CD8-positive, alpha-beta memory T cell (primary cell): ENCODE measurements around the gene ST6GALNAC2. TPM values are rescaled to one million over a fixed set of nuclear protein-coding genes. Genes with fewer than 3 reads are reported as not detected.

Source experiments
- CTCF ChIA-PET: fragments of 350-600 bp; sonication (Branson Sonifier 250); formaldehyde crosslinking; loops from one replicate; lab custom pipeline; 2021; ENCODE audit warnings: antibody characterized with exemption; lab: Charles Lee
- POLR2A ChIA-PET: fragments of 350-600 bp; sonication (Branson Sonifier 250); formaldehyde crosslinking; loops from one replicate; lab custom pipeline; 2021; ENCODE audit warnings: antibody characterized with exemption; lab: Charles Lee
- DNase-seq, 5 donors: peaks; one replicate each; pipeline versions ENCODE4 v3.0.0 to v3.0.0-alpha.2; 2020 to 2022; ENCODE audit warnings: mixed read lengths in 1 of 5
- H3K27ac ChIP-seq: one replicate; pipeline ENCODE4 v1.7.0; 2013; ENCODE audit warnings: low read depth, mild to moderate bottlenecking, low read length, moderate library complexity
- H3K27me3 ChIP-seq: 2 replicates; pipeline ENCODE4 v1.7.0; 2013; ENCODE audit warnings: low read length, mild to moderate bottlenecking; ENCODE audit not compliant: insufficient read depth, poor library complexity, severe bottlenecking
- H3K36me3 ChIP-seq: 2 replicates; pipeline ENCODE4 v1.7.0; 2013; ENCODE audit warnings: mild to moderate bottlenecking, low read length, moderate library complexity; ENCODE audit not compliant: insufficient read depth
- H3K4me1 ChIP-seq: 2 replicates; pipeline ENCODE4 v1.7.0; 2013; ENCODE audit warnings: mild to moderate bottlenecking, low read length, moderate library complexity; ENCODE audit not compliant: insufficient read depth
- H3K4me3 ChIP-seq: 2 replicates; pipeline ENCODE4 v1.7.0; 2013; ENCODE audit warnings: mild to moderate bottlenecking, low read length
- H3K9me3 ChIP-seq: 2 replicates; pipeline ENCODE4 v1.7.0; 2013; ENCODE audit warnings: mild to moderate bottlenecking, low read length
- H3K27ac Mint-ChIP-seq, 8 donors: one replicate each; pipeline ENCODE4 v1.8.0; 2020 to 2021; ENCODE audit warnings: mixed read lengths in 8 of 8, mild to moderate bottlenecking in 6 of 8, inconsistent platforms in 3 of 8, moderate library complexity in 3 of 8
- H3K27me3 Mint-ChIP-seq, 2 donors: one replicate each; pipeline ENCODE4 v1.8.0; 2020 to 2021; ENCODE audit warnings: mixed read lengths in 2 of 2, mild to moderate bottlenecking in 1 of 2, moderate library complexity in 1 of 2
- H3K36me3 Mint-ChIP-seq, 3 donors: one replicate each; pipeline ENCODE4 v1.8.0; 2020 to 2021; ENCODE audit warnings: mixed read lengths in 3 of 3, inconsistent platforms in 1 of 3, mild to moderate bottlenecking in 1 of 3
- H3K4me1 Mint-ChIP-seq, 3 donors: one replicate each; pipeline ENCODE4 v1.8.0; 2020 to 2021; ENCODE audit warnings: mixed read lengths in 3 of 3, inconsistent platforms in 1 of 3, mild to moderate bottlenecking in 1 of 3
- H3K4me3 Mint-ChIP-seq, 7 donors: one replicate each; pipeline ENCODE4 v1.8.0; 2020 to 2021; ENCODE audit warnings: mixed read lengths in 7 of 7, mild to moderate bottlenecking in 6 of 7, moderate library complexity in 4 of 7, inconsistent platforms in 2 of 7
- H3K9me3 Mint-ChIP-seq, 5 donors: one replicate each; pipeline ENCODE4 v1.8.0; 2020 to 2022; ENCODE audit warnings: mixed read lengths in 5 of 5, mild to moderate bottlenecking in 3 of 5, moderate library complexity in 2 of 5, inconsistent platforms in 1 of 5
- polyA plus RNA-seq: library from polyadenylated mRNA; unstranded; fragments of 300-500 nt; fragmentation: Illumina TruSeq; gene quantifications from one replicate; pipeline ENCODE4 v1.2.3, GENCODE V29; 2021
- total RNA-seq, 2 experiments: library from RNA; stranded (reverse); gene quantifications; one replicate each; pipeline ENCODE4 v1.2.3, GENCODE V29; 2021

Gene ST6GALNAC2
- total and polyA plus RNA-seq, 3 experiments from 2014 or later = 0.83 to 2.9 (median 1.0) TPM

DNA sequence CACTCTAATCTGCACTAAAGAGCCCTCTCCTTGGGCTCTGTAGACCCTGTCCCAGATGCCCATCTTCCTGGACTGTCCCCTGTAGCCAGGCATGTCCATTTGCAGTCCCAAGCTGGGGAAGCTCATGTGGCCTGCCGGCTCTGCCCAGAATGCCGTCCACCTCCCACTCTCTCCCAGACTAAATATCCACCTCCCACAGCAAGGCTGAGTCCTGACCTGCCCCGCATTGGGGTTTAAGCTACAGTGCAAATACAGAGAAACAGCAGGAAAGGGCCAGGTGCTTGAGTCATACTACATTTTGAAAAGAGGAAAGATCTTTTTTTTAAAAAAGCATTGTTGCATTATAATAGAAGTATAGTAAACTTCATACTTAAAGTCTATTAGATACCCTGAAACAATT lies 3.0 kb downstream of the ST6GALNAC2 start:
- no peaks in the 10 kb centered on the region for H3K36me3 Mint-ChIP-seq
- peaks cover 22 to 26% of the 10 kb centered on the region in 2 donors for H3K27me3 Mint-ChIP-seq
- H3K4me3 Mint-ChIP-seq = peak overlapping the region in 1 of 7 donors; percentile 33
- Histone ChIP-seq H3K36me3 (no peaks in the 10 kb centered on the region), H3K27ac (no peak overlapping the region), H3K4me1 (peaks cover 10% of the 10 kb centered on the region), H3K27me3 (peaks cover 16% of the 10 kb centered on the region), H3K4me3 (no peak overlapping the region), H3K9me3 (no peaks in the 10 kb centered on the region)
- ChIA-PET CTCF (no interaction called here), POLR2A (interaction anchor here (0.6 kb wide), 1 partner anchor 810 kb away, joined by 4 read pairs; no protein-coding TSS in a partner anchor)
- peaks cover 0 to 24% (median 9%) of the 10 kb centered on the region in 3 donors for H3K4me1 Mint-ChIP-seq
- no peak for DNase-seq
- H3K9me3 Mint-ChIP-seq = no peaks in the 10 kb centered on the region
- no peak overlapping the region for H3K27ac Mint-ChIP-seq

DNA sequence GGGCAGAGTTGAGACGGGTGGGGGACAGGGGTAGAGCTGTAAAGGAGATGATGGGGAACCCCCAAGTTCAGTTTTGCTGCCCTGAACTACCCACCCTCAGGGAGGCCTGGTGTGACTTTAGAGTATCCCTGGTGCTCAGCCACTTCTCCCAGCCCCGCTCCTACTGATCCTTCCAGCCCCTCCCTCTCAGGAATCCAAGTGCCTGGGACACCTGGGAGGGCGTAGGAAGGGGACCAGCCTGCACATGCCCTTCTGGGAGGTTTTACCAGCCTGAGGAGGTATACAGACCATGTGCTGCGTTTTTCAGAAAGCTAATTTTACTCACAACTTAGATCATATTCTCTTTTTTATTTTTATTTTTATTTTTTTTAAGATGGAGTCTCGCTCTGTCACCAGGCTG lies 4.1 kb downstream of the ST6GALNAC2 start:
- H3K27me3 ChIP-seq = peaks cover 13% of the 10 kb centered on the region
- ChIA-PET CTCF (interaction anchor here (1.5 kb wide), 1 partner anchor 42 kb away, joined by 3 read pairs; no protein-coding TSS in a partner anchor), POLR2A (interaction anchor here (0.6 kb wide), 1 partner anchor 10 kb away, joined by 3 read pairs; no protein-coding TSS in a partner anchor)
- no peaks in the 10 kb centered on the region for H3K9me3 Mint-ChIP-seq
- no peak overlapping the region for H3K4me3 Mint-ChIP-seq
- no peak overlapping the region for H3K27ac ChIP-seq
- no peak overlapping the region for H3K4me3 ChIP-seq
- H3K4me1 ChIP-seq = peaks cover 4% of the 10 kb centered on the region
- peaks cover 0 to 14% (median 5%) of the 10 kb centered on the region in 3 donors for H3K4me1 Mint-ChIP-seq
- H3K27ac Mint-ChIP-seq = peak overlapping the region in 1 of 8 donors; percentile 54
- H3K36me3 Mint-ChIP-seq = no peaks in the 10 kb centered on the region
- no peak for DNase-seq
- peaks cover 11 to 15% of the 10 kb centered on the region in 2 donors for H3K27me3 Mint-ChIP-seq
- H3K9me3 ChIP-seq = no peaks in the 10 kb centered on the region
- no peaks in the 10 kb centered on the region for H3K36me3 ChIP-seq

DNA sequence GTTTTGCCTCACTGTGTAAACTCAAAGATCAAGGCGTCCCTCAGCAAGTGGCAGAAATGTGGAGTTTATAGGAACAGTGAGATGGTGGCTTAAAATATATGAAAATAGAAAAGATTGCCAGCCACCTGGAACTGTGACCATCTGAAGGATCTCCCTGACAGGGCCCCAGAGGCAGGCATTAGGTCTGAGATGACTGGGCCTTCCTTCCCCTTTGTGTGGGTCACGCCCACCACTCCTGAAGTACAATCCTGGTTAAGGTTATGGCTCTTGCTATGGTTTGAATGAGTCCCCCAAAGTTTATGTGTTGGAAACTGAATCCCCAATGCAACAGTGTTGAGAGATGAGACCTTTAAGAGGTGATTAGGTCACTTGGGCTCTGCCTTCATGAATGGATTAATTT lies 6.4 kb downstream of the ST6GALNAC2 start:
- Histone ChIP-seq H3K27ac (no peak overlapping the region), H3K4me3 (no peak overlapping the region), H3K9me3 (no peaks in the 10 kb centered on the region), H3K4me1 (no peaks in the 10 kb centered on the region), H3K36me3 (no peaks in the 10 kb centered on the region), H3K27me3 (peaks cover 2% of the 10 kb centered on the region)
- peaks cover 7 to 8% of the 10 kb centered on the region in 2 donors for H3K27me3 Mint-ChIP-seq
- H3K36me3 Mint-ChIP-seq = no peaks in the 10 kb centered on the region
- ChIA-PET POLR2A (no interaction called here), CTCF (no interaction called here)
- no peaks in the 10 kb centered on the region for H3K9me3 Mint-ChIP-seq
- no peak for DNase-seq
- no peak overlapping the region for H3K4me3 Mint-ChIP-seq
- peak overlapping the region in 1 of 8 donors; percentile 47 for H3K27ac Mint-ChIP-seq
- peaks cover 0 to 3% (median 0%) of the 10 kb centered on the region in 3 donors for H3K4me1 Mint-ChIP-seq

GRCh38 chr17:76578376-76578775 lies 7.3 kb downstream of the ST6GALNAC2 start:
- Histone ChIP-seq H3K27me3 (no peaks in the 10 kb centered on the region), H3K4me3 (no peak overlapping the region), H3K27ac (no peak overlapping the region), H3K36me3 (no peaks in the 10 kb centered on the region), H3K9me3 (no peaks in the 10 kb centered on the region), H3K4me1 (no peaks in the 10 kb centered on the region)
- POLR2A ChIA-PET = interaction anchor here (0.7 kb wide), 1 partner anchor 28 kb away, joined by 3 read pairs; no protein-coding TSS in a partner anchor
- Mint-ChIP-seq H3K27me3 (peaks cover 2 to 3% of the 10 kb centered on the region in 2 donors), H3K4me3 (no peak overlapping the region), H3K36me3 (no peaks in the 10 kb centered on the region), H3K9me3 (no peaks in the 10 kb centered on the region), H3K4me1 (no peaks in the 10 kb centered on the region), H3K27ac (peak overlapping the region in 2 of 8 donors; percentile 14 to 23)
- no peak for DNase-seq
- CTCF ChIA-PET = no interaction called here

GRCh38 chr17:76577876-76578275 lies 7.8 kb downstream of the ST6GALNAC2 start:
- Histone ChIP-seq H3K36me3 (no peaks in the 10 kb centered on the region), H3K9me3 (no peaks in the 10 kb centered on the region), H3K4me3 (no peak overlapping the region), H3K27me3 (no peaks in the 10 kb centered on the region), H3K4me1 (no peaks in the 10 kb centered on the region), H3K27ac (no peak overlapping the region)
- no peak for DNase-seq
- CTCF ChIA-PET = no interaction called here
- H3K27me3 Mint-ChIP-seq = peaks cover 0 to 3% of the 10 kb centered on the region in 2 donors
- H3K27ac Mint-ChIP-seq = peak overlapping the region in 2 of 8 donors; percentile 23 to 70
- H3K4me3 Mint-ChIP-seq = no peak overlapping the region
- no peaks in the 10 kb centered on the region for H3K9me3 Mint-ChIP-seq
- no peaks in the 10 kb centered on the region for H3K36me3 Mint-ChIP-seq
- POLR2A ChIA-PET = interaction anchor here (0.7 kb wide), 1 partner anchor 27 kb away, joined by 3 read pairs; no protein-coding TSS in a partner anchor
- no peaks in the 10 kb centered on the region for H3K4me1 Mint-ChIP-seq

DNA sequence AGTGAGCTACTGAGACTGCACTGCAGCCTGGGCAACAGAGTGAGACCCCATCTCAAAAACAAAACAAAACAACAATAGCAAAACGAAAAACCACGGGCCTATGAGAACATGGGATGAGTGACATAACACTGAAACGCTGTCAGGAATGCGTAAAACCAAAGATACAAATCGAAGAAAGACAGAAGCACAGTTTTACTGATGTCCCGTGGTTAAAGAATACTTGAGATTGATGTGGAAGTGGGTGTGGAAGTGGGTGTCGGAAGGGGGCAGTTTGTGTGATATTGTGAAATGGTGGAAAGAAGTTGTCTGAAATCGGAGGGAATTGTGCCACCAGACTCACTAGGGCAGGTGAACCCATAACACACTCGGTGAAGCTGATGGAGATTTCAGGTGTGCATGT lies 9.5 kb downstream of the ST6GALNAC2 start:
- H3K36me3 ChIP-seq = no peaks in the 10 kb centered on the region
- DNase-seq = no peak
- Mint-ChIP-seq H3K4me3 (no peak overlapping the region), H3K9me3 (no peaks in the 10 kb centered on the region), H3K27me3 (no peaks in the 10 kb centered on the region), H3K36me3 (no peaks in the 10 kb centered on the region), H3K27ac (no peak overlapping the region), H3K4me1 (no peaks in the 10 kb centered on the region)
- no peak overlapping the region for H3K4me3 ChIP-seq
- no peaks in the 10 kb centered on the region for H3K9me3 ChIP-seq
- no peaks in the 10 kb centered on the region for H3K27me3 ChIP-seq
- H3K27ac ChIP-seq = no peak overlapping the region
- POLR2A ChIA-PET = no interaction called here
- CTCF ChIA-PET = interaction anchor here (1.3 to 3.0 kb wide), 2 partner anchors 18 to 53 kb away, joined by 3 to 7 read pairs; no protein-coding TSS in a partner anchor
- no peaks in the 10 kb centered on the region for H3K4me1 ChIP-seq

- Histone ChIP-seq H3K27ac (no peak overlapping the region), H3K27me3 (no peaks in the 10 kb centered on the region), H3K9me3 (no peaks in the 10 kb centered on the region), H3K4me1 (no peaks in the 10 kb centered on the region), H3K4me3 (no peak overlapping the region), H3K36me3 (no peaks in the 10 kb centered on the region)
- H3K36me3 Mint-ChIP-seq = no peaks in the 10 kb centered on the region
- no peak overlapping the region for H3K27ac Mint-ChIP-seq
- POLR2A ChIA-PET = no interaction called here
- H3K27me3 Mint-ChIP-seq = no peaks in the 10 kb centered on the region
- no peak for DNase-seq
- no peak overlapping the region for H3K4me3 Mint-ChIP-seq
- CTCF ChIA-PET = interaction anchor here (0.9 to 3.0 kb wide), 3 partner anchors 17 to 106 kb away, joined by 3 to 7 read pairs (median 3); no protein-coding TSS in a partner anchor
- H3K4me1 Mint-ChIP-seq = no peaks in the 10 kb centered on the region
- H3K9me3 Mint-ChIP-seq = no peaks in the 10 kb centered on the region
Measured at GRCh38 chr17:76575570-76575969, 10.1 kb downstream of the ST6GALNAC2 start.

GRCh38 chr17:76574166-76574565 lies 11.5 kb downstream of the ST6GALNAC2 start:
- no peak for DNase-seq
- no peaks in the 10 kb centered on the region for H3K27me3 ChIP-seq
- Mint-ChIP-seq H3K4me3 (no peak overlapping the region), H3K36me3 (no peaks in the 10 kb centered on the region), H3K27ac (peak overlapping the region in 2 of 8 donors; percentile 21 to 50), H3K4me1 (no peaks in the 10 kb centered on the region), H3K9me3 (no peaks in the 10 kb centered on the region), H3K27me3 (no peaks in the 10 kb centered on the region)
- ChIA-PET POLR2A (no interaction called here), CTCF (interaction anchor here (3.0 kb wide), 1 partner anchor 16 kb away, joined by 7 read pairs; no protein-coding TSS in a partner anchor)
- H3K36me3 ChIP-seq = no peaks in the 10 kb centered on the region
- H3K4me3 ChIP-seq = no peak overlapping the region
- no peaks in the 10 kb centered on the region for H3K9me3 ChIP-seq
- H3K4me1 ChIP-seq = no peaks in the 10 kb centered on the region
- H3K27ac ChIP-seq = no peak overlapping the region
